Measurements from ENCODE around the gene ELMOD1.

ELMOD1 gene

DNA sequence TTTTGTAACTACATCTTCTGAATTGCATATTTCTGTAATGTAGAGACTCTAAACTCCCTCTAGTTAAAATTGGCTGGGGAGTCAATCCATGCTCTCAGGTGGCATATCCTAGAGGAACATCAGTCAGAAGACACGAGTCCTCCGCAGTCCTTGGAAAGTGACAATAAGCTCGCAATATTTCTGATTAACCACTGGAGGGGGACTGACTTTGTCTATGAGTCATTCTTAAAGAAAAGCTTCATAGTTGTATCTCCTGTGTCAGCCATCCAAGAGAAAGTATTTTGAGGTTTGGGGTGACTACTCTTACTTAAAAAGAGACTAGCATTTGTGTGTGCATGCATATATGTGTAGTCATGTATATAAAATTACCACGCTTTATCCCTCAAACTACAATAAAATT, 60.7 kb downstream of the ELMOD1 start:
- no peak for DNase-seq

DNA sequence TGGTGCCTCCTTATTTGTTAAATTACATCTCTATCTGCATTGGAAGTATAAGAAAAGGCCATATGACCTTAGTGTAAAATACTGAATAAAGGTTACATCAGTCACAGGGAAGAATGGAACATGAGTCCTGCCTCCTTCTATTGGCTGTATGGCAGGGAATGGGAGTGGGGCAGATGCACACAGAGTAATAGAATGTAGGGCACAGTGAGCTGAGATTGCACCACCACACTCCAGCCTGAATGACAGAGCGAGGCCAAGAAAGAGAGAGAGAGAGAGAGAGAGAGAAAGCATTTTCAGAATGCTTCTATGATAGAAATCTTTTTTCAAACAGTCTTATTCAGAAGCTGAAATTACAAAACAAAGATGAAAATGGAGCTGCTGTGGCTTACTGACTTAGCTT, 62.1 kb downstream of the ELMOD1 start:
- DNase-seq = no peak

- no peak for DNase-seq
These were observed 64.7 kb downstream of the ELMOD1 start for GRCh38 chr11:107655602-107656001.

- no peak for DNase-seq
These were observed 68.4 kb downstream of the ELMOD1 start for GRCh38 chr11:107659310-107659709.

- no peak for DNase-seq
These were observed 69.1 kb downstream of the ELMOD1 start for GRCh38 chr11:107660066-107660465.

GRCh38 chr11:107661656-107662055, 70.7 kb downstream of the ELMOD1 start:
- DNase-seq = no peak

GRCh38 chr11:107665018-107665417, 74.1 kb downstream of the ELMOD1 start:
- no peak for DNase-seq

DNA sequence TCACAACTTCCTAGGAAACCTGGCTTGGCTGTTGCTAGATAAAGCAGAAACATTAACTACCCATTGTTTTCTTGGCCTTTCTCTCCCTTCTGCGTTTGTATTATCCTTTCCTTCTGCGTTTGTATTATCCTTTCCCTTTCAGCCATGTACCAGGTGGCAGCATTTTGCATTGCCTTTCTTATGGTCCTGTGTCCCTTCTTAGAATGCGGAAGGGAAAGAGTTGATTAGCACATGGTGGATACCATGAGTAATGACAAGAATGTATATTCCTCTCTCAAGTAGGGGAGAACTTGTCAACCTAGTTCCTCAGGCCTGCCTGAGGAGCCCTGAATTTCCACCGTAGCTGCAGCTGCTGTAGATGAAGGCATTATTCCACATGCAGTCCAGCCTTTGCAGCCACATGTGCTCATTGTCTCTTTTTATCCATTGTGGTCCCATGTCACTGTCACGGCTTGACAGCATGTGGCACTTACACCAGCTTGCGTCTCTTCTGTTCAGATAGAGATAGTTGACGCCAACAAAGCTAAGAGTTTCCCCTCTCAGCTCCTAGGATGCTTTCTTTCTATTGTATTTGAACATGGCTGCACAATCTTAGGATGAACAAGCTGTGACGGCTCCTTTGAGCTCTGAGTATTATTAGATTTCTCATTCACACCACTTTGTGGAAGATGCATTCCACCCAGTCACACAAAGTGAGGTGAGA, 76.1 kb downstream of the ELMOD1 start:
- no peak for DNase-seq

- no peak for DNase-seq
These were observed 78.3 kb downstream of the ELMOD1 start for GRCh38 chr11:107669191-107669740.

DNA sequence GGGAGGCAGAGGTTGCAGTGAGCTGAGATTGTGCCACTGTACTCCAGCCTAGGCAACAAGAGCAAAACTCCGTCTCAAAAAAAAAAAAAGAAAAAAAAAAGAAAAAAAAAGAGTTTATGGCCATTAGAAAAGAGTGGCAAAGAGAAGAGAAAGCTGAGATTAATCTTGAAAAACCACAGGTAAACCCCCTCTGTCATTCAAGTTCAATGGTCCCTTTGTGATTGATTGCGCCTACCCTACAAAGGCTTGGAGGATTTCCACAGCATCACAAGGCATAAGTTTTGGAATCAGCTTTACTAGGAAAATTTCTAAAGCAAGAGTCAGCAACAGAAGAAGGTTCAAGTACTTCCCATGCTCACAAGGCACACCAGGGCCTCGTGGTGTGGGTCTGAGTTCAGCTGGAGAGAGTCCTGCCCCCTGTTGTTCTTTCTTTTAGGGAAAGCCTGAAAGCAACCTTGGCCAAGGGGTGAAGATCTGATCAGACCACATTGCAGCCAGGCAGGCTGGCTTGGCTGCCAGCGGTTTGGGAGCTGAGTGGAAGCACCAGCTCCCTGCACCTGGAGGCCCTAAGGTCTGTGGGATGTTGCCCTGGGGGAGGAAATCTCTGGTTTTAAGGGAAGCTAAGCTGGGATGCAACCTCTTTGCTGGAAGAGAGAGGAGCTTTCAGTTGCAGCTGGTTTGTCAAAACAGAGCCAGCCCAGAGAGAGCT, 79.1 kb downstream of the ELMOD1 start:
- DNase-seq = no peak

DNA sequence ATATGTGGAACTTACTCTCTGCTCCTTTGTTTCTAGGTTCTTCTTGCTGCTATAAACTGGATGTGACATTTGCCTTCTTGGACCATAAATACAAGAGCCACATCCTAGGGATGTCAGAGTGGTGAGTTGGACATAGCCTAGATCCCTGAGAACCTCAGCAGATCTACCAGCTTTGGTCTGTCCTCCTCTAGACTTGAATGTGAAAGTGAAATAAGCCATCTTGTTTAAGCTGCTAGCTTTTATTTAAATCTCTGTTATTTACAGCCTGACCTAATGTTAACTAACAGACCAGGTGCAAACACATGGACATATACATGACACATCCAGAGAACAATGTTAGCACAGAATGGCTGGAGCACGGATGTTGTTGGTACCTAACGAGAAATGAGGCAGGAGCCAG, 85.0 kb downstream of the ELMOD1 start:
- no peak for DNase-seq

DNA sequence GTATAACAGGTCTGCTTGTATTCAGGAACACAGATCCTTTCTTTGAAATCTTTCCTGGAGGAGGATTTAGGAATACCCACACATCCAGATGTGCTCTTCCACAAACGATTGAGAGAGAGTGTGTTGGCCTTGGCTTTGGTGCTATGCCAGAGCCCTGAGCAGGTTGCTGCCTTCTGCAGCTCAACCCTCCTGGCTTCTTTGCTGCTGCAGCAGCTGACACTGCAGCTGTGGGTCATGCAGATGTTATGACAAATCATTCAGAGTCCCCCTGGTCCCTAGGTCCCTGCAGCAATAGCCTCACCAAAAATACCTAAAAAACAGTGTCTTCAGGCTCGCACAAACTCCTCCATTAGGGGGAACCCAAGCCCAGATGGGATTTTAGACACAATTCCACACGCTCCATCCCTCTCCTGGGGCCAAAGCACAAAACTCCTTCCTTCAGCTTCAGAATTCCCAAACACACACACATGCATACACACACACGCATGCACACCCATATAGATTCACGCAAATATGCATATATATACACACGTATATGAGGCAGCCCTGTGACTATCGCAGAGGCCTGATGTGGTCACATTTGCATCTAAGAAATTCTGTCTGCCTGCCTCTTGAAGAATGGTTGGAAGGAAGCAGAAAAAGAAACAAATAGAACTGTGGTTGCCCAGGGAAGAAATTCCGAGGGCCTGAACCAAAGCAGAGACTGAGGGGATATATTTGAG, 85.5 kb downstream of the ELMOD1 start:
- no peak for DNase-seq

- no peak for DNase-seq
These were observed 87.1 kb downstream of the ELMOD1 start for GRCh38 chr11:107677924-107678631.

GRCh38 chr11:107678632-107678971, 87.7 kb downstream of the ELMOD1 start:
- DNase-seq = no peak

DNA sequence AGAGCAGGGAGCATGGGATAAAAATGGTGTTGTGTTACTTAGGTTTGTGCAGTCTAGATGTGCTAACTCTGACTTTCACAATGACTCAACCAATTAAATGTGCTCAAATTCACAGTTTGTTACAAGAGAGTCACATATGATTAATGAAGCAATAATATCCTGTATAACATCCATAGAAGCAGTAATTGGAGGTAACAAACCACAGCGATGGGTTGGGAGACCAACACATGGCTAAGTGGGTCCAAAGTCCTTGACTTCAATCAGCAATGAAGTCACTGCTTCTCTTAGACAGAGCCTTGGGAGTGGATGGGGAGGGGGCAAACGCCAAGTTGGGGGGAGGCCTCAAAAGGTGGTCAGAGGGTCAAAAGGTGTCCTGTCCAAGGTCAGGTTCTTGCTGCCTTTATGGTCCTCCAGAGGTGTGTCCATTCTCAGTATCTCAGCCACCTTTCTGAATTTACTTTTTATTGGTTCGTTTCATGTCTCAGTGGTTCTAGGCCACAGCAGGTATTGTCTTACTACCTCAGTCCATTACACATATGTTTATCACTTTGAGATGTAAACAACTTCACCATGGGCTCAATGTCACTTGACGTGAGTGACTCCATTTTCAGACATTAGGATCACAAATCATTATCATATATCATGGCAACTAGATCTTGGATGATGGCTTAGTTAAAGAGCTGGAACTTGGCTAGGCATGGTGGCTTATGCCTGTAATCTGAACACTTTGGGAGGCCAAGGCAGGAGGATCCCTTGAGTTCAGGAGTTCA, 88.5 kb downstream of the ELMOD1 start:
- DNase-seq = no peak

- DNase-seq = no peak
These were observed 91.2 kb downstream of the ELMOD1 start for GRCh38 chr11:107682171-107682570.

DNA sequence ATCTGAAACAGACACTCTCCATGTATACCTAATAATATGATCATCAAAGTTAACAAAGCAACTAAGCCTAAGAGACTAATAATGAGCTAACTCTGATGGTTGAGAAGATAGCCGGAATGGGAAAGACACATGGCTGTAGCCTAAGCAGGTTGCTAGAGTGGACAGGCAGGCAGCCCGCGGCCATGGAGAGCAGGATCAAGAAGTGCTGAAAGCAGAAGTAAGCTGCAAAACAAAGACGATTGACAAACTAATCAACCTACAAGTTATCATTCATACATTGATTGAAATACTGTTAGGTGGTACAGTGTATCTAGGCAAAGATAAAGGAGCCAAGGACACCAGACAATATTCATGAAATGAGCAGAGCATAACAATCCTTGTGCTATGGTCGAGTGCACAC, 91.6 kb downstream of the ELMOD1 start:
- DNase-seq = no peak

DNA sequence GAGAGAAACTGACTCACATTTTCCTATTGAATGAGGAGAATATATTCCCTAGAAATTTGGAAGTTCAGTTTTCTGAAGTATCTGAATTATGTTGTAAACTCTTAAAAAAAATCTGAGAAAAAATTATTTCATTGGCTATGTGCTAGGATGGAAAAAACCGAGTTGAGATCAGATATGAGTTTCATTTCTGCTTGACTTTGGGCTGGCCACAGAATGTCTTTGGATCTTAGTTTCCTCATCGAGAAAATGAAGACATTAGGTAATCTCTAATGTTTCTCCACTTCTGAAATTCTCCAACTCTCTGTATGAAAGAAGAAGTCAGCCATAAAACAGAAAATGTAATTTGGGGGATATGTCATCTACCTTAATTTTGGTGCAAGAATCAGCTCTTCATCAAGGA, 92.1 kb downstream of the ELMOD1 start:
- DNase-seq = no peak

- no peak for DNase-seq
These were observed 92.9 kb downstream of the ELMOD1 start for GRCh38 chr11:107683807-107684206.

DNA sequence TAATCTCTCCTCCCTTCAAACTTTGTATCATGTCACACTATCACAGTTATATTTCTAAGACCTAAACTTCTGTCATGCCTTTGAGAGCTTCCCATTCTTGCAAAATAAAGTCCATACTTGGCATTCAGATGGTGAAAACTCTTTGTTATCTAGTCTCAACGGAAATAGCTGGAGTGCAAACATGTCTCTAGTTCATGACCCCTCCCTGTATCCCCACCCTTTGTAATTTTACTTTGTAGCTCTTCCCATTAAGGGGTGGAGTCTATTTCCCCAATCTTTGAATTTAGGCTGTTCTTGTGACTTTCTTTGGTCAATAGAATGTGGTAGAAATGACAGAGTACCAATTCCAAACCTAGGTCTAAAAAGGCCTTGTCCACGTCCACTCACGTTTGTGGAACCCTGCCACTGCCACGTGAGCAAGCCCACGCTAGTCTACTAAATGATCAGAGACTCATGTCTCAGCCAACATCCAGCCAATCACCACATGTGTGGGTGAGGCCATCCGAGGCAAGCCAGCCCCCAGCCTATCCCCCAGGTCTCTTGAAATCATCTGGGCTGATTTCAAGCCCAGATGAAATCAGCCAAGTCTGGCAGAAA, 97.5 kb downstream of the ELMOD1 start:
- no peak for DNase-seq

GRCh38 chr11:107689317-107690202, 98.6 kb downstream of the ELMOD1 start:
- peak; percentile 27 for DNase-seq

All from 8988T (cell line).